Tibial artery (tissue), 4 donors: ENCODE results near the gene ABR.

Experiments
- DNase-seq, 2 donors: peaks; one replicate each; pipeline ENCODE4 v3.0.0-alpha.2; 2019
- H3K27ac ChIP-seq, 2 donors: fragments of 200-600 bp; sonication (generic) in 1 of 2; 1 replicate in 1 of 2; 2 replicates in 1 of 2; pipeline ENCODE4 v1.5.1; 2018 to 2019; ENCODE audit warnings: mild to moderate bottlenecking in 1 of 2
- H3K27me3 ChIP-seq, 2 donors: fragments of 200-600 bp; sonication (generic) in 1 of 2; one replicate each; pipeline versions ENCODE4 v1.5.1 to v1.6.0; 2016 to 2019
- H3K36me3 ChIP-seq, 3 donors: fragments of 200-600 bp; sonication (generic) in 2 of 3; one replicate each; pipeline ENCODE4 v1.5.1; 2016 to 2019; ENCODE audit warnings: mild to moderate bottlenecking in 2 of 3
- H3K4me1 ChIP-seq, 4 donors: fragments of 200-600 bp; sonication (generic) in 2 of 4; 1 replicate in 3 of 4; 2 replicates in 1 of 4; pipeline ENCODE4 v1.5.1; 2016 to 2019
- H3K4me3 ChIP-seq, 2 donors: fragments of 200-600 bp; sonication (generic) in 1 of 2; 1 replicate in 1 of 2; 2 replicates in 1 of 2; pipeline ENCODE4 v1.5.1; 2018 to 2019; ENCODE audit warnings: mild to moderate bottlenecking in 2 of 2
- H3K9me3 ChIP-seq, 3 donors: fragments of 200-600 bp; sonication (generic) in 1 of 3; one replicate each; pipeline ENCODE4 v1.5.1; 2016 to 2019
- CTCF ChIP-seq, 2 experiments: fragments of 200-600 bp in 1 of 2; fragments of 450-650 bp in 1 of 2; IDR thresholded peaks; one replicate each; pipeline ENCODE4 v1.5.1; 2017 to 2019; ENCODE audit warnings: antibody characterized with exemption in 2 of 2, mild to moderate bottlenecking in 1 of 2, moderate library complexity in 1 of 2
- intact Hi-C: fragments of 100-400 bp; cut with DNase I; formaldehyde crosslinking; loops from one replicate; pipeline ENCODE4 v1.15.0; 2023; ENCODE audit warnings: low total_unique reads

ABR gene

DNA sequence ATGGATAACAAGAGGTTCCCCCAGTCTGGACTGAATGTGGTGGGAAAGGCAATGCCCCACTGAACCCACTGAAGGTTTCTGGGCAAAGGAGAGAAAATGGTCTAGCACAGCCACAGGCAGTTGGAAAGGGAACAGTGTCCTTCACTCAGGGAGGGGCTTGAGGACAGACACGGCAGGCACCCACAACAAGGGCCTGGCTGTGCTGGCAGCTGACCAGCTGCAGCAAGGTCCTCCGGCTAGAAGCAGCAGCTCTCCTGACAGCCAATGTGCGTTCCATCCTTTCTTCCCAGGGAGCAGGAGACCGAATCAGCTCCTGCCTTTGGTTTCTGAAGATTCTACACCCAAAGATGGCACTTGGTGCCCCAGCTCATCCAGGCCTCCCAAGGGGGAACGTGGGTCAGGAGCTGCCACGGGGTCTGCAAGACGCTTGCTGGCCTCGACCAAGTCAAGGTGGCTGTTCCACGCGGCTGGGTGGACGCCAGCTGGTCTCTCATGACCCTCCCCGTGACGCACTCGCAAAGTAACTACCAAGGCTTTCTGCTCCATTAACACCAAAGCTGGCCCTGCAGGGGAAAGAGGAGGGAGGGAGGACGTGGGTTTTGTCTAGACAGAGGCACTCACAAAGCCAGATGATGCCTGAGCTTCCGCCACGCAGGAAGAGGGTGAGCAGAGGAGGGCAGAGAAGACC, 11.1 kb downstream of the ABR start:
- H3K27me3 ChIP-seq = no peaks in the 10 kb centered on the region
- DNase-seq = no peak
- H3K4me3 ChIP-seq = no peak overlapping the region
- H3K4me1 ChIP-seq = peaks cover 0 to 9% (median 0%) of the 10 kb centered on the region in 4 donors
- no peak for TF ChIP-seq CTCF (IDR thresholded peaks at IDR 0.05)
- H3K9me3 ChIP-seq = no peaks in the 10 kb centered on the region
- intact Hi-C loops = no loop called here
- H3K36me3 ChIP-seq = peaks cover 0 to 10% (median 0%) of the 10 kb centered on the region in 3 donors
- no peak overlapping the region for H3K27ac ChIP-seq

- no peaks in the 10 kb centered on the region for H3K27me3 ChIP-seq
- intact Hi-C loops = no loop called here
- no peak for TF ChIP-seq CTCF (IDR thresholded peaks at IDR 0.05)
- no peaks in the 10 kb centered on the region for H3K9me3 ChIP-seq
- peaks cover 0 to 10% (median 0%) of the 10 kb centered on the region in 3 donors for H3K36me3 ChIP-seq
- H3K27ac ChIP-seq = no peak overlapping the region
- DNase-seq = no peak
- H3K4me3 ChIP-seq = no peak overlapping the region
- H3K4me1 ChIP-seq = peaks cover 0 to 9% (median 0%) of the 10 kb centered on the region in 4 donors
Observed at GRCh38 chr17:1166276-1166675, 13.5 kb downstream of the ABR start.

DNA sequence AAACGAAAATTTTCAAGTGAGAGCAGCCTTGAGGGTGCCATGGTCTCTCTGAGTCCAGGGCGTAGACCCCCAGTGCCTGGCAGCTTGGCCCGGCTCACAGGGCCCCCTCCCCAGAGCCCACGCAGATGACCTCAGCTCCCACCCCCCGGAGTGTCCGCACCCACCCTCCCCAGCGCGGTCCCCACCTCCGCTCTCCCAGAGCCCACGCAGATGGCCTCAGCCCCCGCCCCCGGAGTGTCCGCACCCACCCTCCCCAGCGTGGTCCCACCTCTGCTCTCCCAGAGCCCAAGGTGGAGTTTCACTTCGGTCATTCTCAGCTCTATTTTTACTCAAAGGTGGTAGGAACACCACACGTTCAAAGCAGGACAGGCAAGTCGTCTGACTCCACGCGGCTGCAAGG, 13.9 kb downstream of the ABR start:
- no peaks in the 10 kb centered on the region for H3K27me3 ChIP-seq
- TF ChIP-seq CTCF (IDR thresholded peaks at IDR 0.05) = no peak
- peaks cover 0 to 9% (median 0%) of the 10 kb centered on the region in 4 donors for H3K4me1 ChIP-seq
- DNase-seq = no peak
- H3K36me3 ChIP-seq = peaks cover 0 to 10% (median 0%) of the 10 kb centered on the region in 3 donors
- no peaks in the 10 kb centered on the region for H3K9me3 ChIP-seq
- H3K4me3 ChIP-seq = no peak overlapping the region
- no peak overlapping the region for H3K27ac ChIP-seq
- intact Hi-C loops = no loop called here

DNA sequence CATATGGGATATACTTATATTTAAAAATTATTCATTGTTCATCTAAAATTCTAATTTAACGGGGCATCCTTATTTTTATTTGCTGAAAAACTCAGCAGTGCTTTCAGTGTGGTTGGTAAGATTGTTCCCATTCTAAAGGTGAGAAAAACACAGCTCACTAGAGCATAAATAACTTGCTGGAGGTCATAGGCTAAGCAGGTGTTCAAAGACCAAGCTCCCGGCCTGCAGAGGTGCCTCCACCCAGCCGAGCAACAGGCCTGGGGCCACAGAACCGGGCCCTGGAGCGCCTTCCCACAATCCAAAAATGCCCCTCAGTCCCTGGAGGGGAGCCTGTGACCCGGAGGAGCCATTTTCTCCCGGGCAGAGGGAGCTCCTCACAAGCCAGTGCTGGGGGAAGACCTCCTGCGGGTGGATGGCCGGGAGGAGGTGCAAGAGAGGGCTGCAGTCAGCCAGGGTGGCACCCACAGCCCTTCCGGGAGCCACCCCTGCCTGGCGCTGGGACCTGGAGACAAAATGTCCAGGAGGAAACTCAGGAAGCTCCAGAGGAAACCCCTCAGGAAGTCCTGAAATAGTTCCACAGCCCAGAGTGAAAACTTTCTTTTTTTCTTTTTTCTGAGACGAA, 14.7 kb downstream of the ABR start:
- Histone ChIP-seq H3K4me3 (no peak overlapping the region), H3K27me3 (no peaks in the 10 kb centered on the region), H3K36me3 (peaks cover 0 to 10% (median 0%) of the 10 kb centered on the region in 3 donors), H3K4me1 (peaks cover 0 to 9% (median 0%) of the 10 kb centered on the region in 4 donors), H3K9me3 (no peaks in the 10 kb centered on the region), H3K27ac (no peak overlapping the region)
- intact Hi-C loops = no loop called here
- no peak for TF ChIP-seq CTCF (IDR thresholded peaks at IDR 0.05)
- no peak for DNase-seq

GRCh38 chr17:1162116-1162855, 17.5 kb downstream of the ABR start:
- no peaks in the 10 kb centered on the region for H3K9me3 ChIP-seq
- H3K27me3 ChIP-seq = no peaks in the 10 kb centered on the region
- intact Hi-C loops = no loop called here
- DNase-seq = no peak
- peaks cover 0 to 10% (median 3%) of the 10 kb centered on the region in 3 donors for H3K36me3 ChIP-seq
- no peak for TF ChIP-seq CTCF (IDR thresholded peaks at IDR 0.05)
- H3K4me1 ChIP-seq = peaks cover 0 to 3% (median 0%) of the 10 kb centered on the region in 4 donors
- H3K4me3 ChIP-seq = no peak overlapping the region
- H3K27ac ChIP-seq = no peak overlapping the region
